ENCODE data around the gene FA2H. TPM values are rescaled to one million over a fixed set of nuclear protein-coding genes. Genes with fewer than 3 reads are reported as not detected.

FA2H gene
- total and polyA plus RNA-seq, 12 donors = 0.17 to 6.1 (median 0.33) TPM; not detected in 5

DNA sequence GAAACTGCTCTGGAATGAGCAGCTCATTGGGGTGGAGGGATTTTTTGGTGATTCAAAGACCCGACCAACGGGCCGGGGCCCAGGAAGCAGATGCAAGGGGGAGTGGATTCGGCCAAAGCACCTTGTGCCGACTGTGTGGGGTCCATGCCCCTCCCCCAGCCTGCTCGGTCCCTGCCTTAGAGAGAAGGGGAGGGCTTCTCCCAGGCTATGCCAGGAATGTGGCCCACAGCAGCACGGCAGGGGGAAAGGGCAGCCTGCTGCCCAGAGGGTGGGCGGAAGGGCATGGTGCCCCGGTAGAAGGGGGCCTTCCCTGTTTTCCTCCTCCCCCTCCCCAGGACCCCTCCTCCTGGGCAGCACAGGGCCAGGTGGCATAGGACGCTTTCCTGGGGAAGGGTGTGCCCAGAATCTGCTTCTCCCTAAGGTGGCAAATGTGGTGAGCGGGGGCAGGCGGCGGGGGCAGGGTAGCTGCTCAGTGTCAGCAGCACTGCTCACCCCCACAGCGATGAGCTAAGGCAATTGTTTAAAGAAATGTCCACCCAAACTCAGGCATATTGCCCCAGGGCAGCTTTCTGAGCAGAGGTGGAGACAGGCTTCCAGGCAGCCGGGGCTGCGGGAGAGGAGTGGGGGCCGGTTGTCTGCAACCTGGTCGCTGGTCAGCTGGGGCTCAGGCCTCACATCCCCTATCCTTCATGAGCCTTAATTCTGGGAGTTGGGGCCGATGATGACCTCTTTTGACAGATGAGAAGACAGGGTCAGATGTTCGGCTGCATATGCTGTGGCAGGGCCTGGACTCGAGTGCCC, 40.1 kb downstream of the FA2H start:
- H3K4me1 ChIP-seq (replicated peaks in 1 of 2) = no peaks in the 10 kb centered on the region
- no peak overlapping the region for H3K27ac ChIP-seq
- no peak for DNase-seq
- intact Hi-C loops (cut with DNase I) = no loop called here
- H3K36me3 ChIP-seq (replicated peaks in 1 of 2) = no peaks in the 10 kb centered on the region
- no peaks in the 10 kb centered on the region for H3K27me3 ChIP-seq
- no peak for TF ChIP-seq POLR2A (IDR thresholded peaks at IDR 0.05)
- TF ChIP-seq, protein P1, sequence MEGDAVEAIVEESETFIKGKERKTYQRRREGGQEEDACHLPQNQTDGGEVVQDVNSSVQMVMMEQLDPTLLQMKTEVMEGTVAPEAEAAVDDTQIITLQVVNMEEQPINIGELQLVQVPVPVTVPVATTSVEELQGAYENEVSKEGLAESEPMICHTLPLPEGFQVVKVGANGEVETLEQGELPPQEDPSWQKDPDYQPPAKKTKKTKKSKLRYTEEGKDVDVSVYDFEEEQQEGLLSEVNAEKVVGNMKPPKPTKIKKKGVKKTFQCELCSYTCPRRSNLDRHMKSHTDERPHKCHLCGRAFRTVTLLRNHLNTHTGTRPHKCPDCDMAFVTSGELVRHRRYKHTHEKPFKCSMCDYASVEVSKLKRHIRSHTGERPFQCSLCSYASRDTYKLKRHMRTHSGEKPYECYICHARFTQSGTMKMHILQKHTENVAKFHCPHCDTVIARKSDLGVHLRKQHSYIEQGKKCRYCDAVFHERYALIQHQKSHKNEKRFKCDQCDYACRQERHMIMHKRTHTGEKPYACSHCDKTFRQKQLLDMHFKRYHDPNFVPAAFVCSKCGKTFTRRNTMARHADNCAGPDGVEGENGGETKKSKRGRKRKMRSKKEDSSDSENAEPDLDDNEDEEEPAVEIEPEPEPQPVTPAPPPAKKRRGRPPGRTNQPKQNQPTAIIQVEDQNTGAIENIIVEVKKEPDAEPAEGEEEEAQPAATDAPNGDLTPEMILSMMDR (IDR thresholded peaks at IDR 0.05) = no peak
- no peak overlapping the region for H3K4me3 ChIP-seq
- WGBS, 4 donors = 71 to 82% (median 78%) methylated on average over 13 to 21 of the region's 21 CpGs
- no peaks in the 10 kb centered on the region for H3K9me3 ChIP-seq (replicated peaks in 1 of 3)

DNA sequence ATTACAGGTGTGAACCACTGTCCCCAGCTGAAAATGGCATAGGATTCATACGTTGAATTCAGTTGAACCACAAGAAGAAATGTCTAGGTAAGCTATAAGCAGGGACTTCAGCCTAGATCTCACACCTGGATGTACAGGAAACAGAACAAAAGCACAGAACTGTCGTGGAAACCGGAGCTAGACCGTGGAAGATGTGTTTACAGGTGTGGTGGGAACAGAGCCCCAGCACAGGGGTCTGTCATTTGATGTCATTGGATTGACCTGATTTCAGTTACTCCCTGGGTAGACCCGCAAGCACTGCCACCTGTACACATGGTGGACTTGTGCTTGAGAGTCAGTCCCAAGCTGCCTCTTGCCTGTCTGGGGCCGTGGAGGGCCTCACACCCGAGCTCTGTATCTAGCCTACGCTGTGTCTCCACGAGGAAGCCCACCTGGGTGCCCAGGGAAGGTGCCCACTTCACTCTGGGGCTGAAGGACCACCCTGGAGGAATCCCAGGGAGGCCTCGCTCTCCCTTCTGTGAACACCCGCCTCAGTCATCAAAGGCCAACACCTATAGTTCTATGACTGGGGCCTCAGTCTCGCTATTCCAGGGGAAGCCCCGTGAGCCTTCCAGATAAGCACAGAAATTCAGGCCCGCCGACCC, 41.8 kb downstream of the FA2H start:
- Histone ChIP-seq H3K27ac (no peak overlapping the region), H3K9me3 (replicated peaks in 1 of 3) (no peaks in the 10 kb centered on the region), H3K27me3 (no peaks in the 10 kb centered on the region), H3K36me3 (replicated peaks in 1 of 2) (no peaks in the 10 kb centered on the region), H3K4me1 (replicated peaks in 1 of 2) (no peaks in the 10 kb centered on the region), H3K4me3 (no peak overlapping the region)
- WGBS, 4 donors = 84 to 99% (median 91%) methylated on average over 11 to 15 of the region's 15 CpGs
- DNase-seq = no peak
- TF ChIP-seq POLR2A (IDR thresholded peaks at IDR 0.05) = no peak
- TF ChIP-seq, protein P1 (IDR thresholded peaks at IDR 0.05) = no peak
- intact Hi-C loops (cut with DNase I) = no loop called here

DNA sequence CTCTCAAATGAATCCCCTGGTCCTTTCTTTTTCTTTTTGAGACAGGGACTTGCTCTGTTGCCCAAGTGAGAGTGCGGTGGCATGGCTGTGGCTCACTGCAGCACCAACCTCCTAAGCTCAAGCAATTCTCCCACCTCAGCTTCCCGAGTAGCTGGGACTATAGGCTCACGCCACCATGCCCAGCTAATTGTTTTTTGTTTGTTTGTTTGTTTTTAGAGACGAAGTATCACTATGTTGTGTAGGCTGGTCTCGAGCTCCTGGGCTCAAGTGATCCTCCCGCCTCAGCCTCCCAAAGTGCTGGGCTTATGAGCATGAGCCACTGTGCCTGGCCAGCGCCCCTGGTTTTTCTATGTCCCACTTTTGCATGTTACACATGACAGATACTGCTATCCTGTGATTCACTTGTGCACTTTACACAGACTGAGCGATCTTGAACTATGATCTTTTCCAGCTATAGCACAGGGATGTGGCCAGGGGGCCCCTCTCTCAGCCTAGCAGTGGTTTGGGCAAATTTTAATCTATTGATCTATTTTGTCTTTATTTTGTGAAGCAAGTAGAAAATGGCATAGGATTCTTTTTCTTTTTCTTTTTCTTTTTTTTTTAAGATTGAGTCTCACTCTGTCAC, 42.7 kb downstream of the FA2H start:
- TF ChIP-seq POLR2A (IDR thresholded peaks at IDR 0.05) = no peak
- TF ChIP-seq, protein P1 (IDR thresholded peaks at IDR 0.05) = no peak
- no peak overlapping the region for H3K4me3 ChIP-seq

More for the DNA sequence above, 42.7 kb downstream of the FA2H start:
- DNase-seq = no peak
- no peaks in the 10 kb centered on the region for H3K27me3 ChIP-seq
- intact Hi-C loops (cut with DNase I) = no loop called here
- H3K9me3 ChIP-seq (replicated peaks in 1 of 3) = peaks cover 0 to 4% (median 0%) of the 10 kb centered on the region in 3 donors
- H3K4me1 ChIP-seq (replicated peaks in 1 of 2) = no peaks in the 10 kb centered on the region
- 88 to 98% (median 95%) methylated on average over 8 of the region's 8 CpGs for WGBS, 4 donors
- H3K36me3 ChIP-seq (replicated peaks in 1 of 2) = no peaks in the 10 kb centered on the region
- no peak overlapping the region for H3K27ac ChIP-seq
